GM12872 (cell line): ENCODE results near the gene RGS12.

ENCODE experiments used
- CTCF ChIP-seq: IDR thresholded peaks from 3 replicates; pipeline ENCODE4 v1.5.1; 2011; ENCODE audit warnings: low read depth, mild to moderate bottlenecking, low read length, moderate library complexity; ENCODE audit not compliant: insufficient read depth

Gene RGS12

DNA sequence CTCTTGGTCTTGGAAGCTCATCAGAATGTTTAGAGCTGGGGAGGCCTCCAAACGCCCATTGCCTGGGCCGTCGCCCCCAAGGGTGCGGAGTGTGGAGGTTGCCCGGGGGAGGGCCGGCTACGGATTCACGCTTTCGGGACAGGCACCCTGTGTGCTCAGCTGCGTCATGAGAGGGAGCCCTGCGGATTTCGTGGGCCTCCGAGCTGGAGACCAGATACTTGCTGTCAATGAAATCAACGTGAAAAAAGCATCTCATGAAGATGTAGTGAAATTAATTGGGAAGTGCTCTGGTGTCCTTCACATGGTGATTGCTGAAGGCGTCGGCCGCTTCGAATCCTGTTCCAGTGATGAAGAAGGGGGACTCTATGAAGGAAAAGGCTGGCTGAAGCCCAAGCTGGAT is 23.3 kb downstream of the RGS12 start:
- no peak for TF ChIP-seq CTCF

DNA sequence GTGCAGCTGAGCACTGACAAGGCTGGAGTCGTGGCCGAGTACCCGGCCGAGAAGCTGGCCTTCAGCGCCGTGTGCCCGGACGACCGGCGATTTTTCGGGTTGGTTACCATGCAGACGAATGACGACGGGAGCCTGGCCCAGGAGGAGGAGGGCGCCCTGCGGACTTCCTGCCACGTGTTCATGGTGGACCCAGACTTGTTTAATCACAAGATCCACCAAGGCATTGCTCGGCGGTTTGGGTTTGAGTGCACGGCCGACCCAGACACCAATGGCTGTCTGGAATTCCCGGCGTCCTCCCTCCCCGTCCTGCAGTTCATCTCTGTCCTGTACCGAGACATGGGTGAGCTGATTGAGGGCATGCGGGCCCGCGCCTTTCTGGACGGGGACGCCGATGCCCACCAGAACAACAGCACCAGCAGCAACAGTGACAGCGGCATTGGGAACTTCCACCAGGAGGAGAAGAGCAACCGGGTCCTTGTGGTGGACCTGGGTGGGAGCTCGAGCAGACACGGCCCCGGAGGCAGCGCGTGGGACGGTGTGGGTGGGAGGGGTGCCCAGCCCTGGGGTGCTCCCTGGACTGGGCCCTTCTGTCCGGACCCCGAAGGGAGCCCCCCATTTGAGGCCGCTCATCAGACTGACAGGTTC is 24.3 kb downstream of the RGS12 start:
- no peak for TF ChIP-seq CTCF

GRCh38 chr4:3317656-3318211 is 24.9 kb downstream of the RGS12 start:
- TF ChIP-seq CTCF = no peak

GRCh38 chr4:3318561-3319021 is 25.8 kb downstream of the RGS12 start:
- TF ChIP-seq CTCF = 0 out of 3 replicates have a peak, but pooled peaks have one; percentile 6

GRCh38 chr4:3320361-3321023 is 27.7 kb downstream of the RGS12 start:
- no peak for TF ChIP-seq CTCF

DNA sequence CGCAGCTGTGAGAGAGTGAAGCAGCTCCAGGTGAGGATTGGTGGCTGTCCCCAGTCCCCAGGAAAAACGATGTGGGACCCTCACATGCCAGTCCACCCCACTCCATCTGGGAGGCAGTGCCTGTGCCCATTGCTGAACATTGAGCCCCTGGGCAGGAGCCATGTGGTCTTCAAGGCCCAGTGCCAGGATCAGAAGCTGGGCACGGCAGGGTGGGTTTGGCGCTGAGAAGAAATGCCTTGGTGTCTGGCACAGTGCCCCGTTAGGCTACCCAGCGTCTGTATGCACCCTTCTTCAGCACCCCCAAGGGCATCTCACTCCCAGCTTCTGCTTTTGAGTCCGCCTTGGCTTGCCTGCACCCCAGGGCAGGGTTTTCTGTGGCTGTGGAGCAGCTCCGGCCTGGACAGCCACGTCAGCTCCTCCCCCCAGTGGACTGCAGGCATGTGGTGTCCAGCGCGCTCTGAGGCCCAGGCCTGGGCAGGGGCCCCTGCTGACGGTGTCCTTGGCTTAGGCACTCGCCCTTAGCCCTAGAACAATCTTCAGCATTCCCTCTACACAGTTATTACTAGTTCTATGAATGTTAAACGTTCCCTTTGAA is 28.6 kb downstream of the RGS12 start:
- TF ChIP-seq CTCF = no peak

DNA sequence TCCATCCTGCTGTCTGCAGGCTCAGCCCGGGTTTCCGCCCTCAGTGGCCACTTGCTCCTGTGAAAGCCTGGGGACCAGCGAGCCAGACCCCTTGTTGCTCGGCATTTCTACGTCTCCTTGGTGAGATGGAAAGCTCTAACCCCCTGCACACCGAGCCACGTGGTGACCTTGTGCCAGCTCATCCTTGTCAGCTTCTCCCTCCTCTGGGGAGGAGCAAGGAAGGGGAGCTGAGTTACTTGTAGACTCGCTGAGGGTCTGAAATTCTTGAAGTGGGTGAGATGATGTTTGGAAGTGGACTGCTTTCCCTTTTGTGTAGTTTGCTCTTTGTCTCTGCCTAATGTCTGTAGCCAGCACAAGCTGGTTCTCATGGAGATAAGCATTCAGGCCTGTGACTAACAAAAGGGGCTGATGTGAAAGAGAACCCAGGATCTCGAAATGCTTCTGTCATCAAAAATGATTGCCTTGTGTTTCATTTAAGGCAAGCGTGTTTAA is 29.3 kb downstream of the RGS12 start:
- no peak for TF ChIP-seq CTCF
